Muscle of leg (tissue), 11 donors: ENCODE measurements around the gene MATK. TPM values are rescaled to one million over a fixed set of nuclear protein-coding genes. Genes with fewer than 3 reads are reported as not detected.

ENCODE experiments used
- DNase-seq: peaks from one replicate; pipeline ENCODE4 v3.0.0; 2013
- H3K27ac ChIP-seq: one replicate; pipeline ENCODE4 v1.5.1; 2013; ENCODE audit warnings: mild to moderate bottlenecking, low read length, control low read depth
- H3K27me3 ChIP-seq: one replicate; pipeline ENCODE4 v1.6.1; 2013; ENCODE audit warnings: low read length; ENCODE audit not compliant: control insufficient read depth, insufficient read depth
- H3K36me3 ChIP-seq: one replicate; pipeline ENCODE4 v1.6.1; 2013; ENCODE audit warnings: low read length; ENCODE audit not compliant: control insufficient read depth, insufficient read depth
- H3K4me1 ChIP-seq: one replicate; pipeline ENCODE4 v1.6.1; 2013; ENCODE audit warnings: low read length; ENCODE audit not compliant: control insufficient read depth, insufficient read depth
- H3K4me3 ChIP-seq: one replicate; pipeline ENCODE4 v1.5.1; 2013; ENCODE audit warnings: low read length, control low read depth
- H3K9me3 ChIP-seq: replicated peaks from 2 replicates; pipeline ENCODE4 v1.6.1; 2013; ENCODE audit warnings: low read depth, low read length; ENCODE audit not compliant: control insufficient read depth
- WGBS: methylation state at CpG from one replicate; pipeline ENCODE4 v1.1.5; 2013; ENCODE audit warnings: missing lambda C conversion rate; ENCODE audit not compliant: insufficient coverage; 5-methylcytosine and 5-hydroxymethylcytosine counted together
- polyA plus RNA-seq, 8 donors: library from polyadenylated mRNA; unstranded; fragments of 120-200 nt; gene quantifications; one replicate each; pipeline versions ENCODE4 v1.2.1 to v1.2.3, GENCODE V29; 2013; ENCODE audit warnings: inconsistent platforms in 1 of 8, low replicate concordance in 1 of 8; ENCODE audit not compliant: insufficient read length in 8 of 8, insufficient read depth in 1 of 8
- total RNA-seq: library from RNA; stranded (reverse); fragments of 120-200 nt; gene quantifications from one replicate; pipeline ENCODE4 v1.2.4, GENCODE V29; 2013

The MATK gene
- total and polyA plus RNA-seq, 9 donors, result 0.62 to 1.9 (median 1.1) TPM

- no peak for DNase-seq
- WGBS, result 87% methylated on average over 18 of the region's 21 CpGs
- no peak overlapping the region for H3K4me3 ChIP-seq
- H3K36me3 ChIP-seq, result no peaks in the 10 kb centered on the region
- H3K27ac ChIP-seq, result no peak overlapping the region
- peaks cover 4% of the 10 kb centered on the region for H3K27me3 ChIP-seq
- no peaks in the 10 kb centered on the region for H3K9me3 ChIP-seq
- H3K4me1 ChIP-seq, result no peaks in the 10 kb centered on the region
Measured at GRCh38 chr19:3736106-3736724, 50.0 kb downstream of the MATK start.

- H3K36me3 ChIP-seq, result no peaks in the 10 kb centered on the region
- H3K4me3 ChIP-seq, result no peak overlapping the region
- no peak overlapping the region for H3K27ac ChIP-seq
- H3K4me1 ChIP-seq, result no peaks in the 10 kb centered on the region
- no peak for DNase-seq
- H3K9me3 ChIP-seq, result peaks cover 3% of the 10 kb centered on the region
- no CpG with 5 or more reads among the region's 14 CpGs for WGBS
- H3K27me3 ChIP-seq, result peaks cover 4% of the 10 kb centered on the region
Measured at GRCh38 chr19:3734310-3734600, 51.9 kb downstream of the MATK start.

GRCh38 chr19:3733549-3734309 lies 52.5 kb downstream of the MATK start:
- WGBS, result 75% methylated on average over 13 of the region's 20 CpGs
- Histone ChIP-seq H3K4me3 (no peak overlapping the region), H3K27ac (no peak overlapping the region), H3K9me3 (peaks cover 4% of the 10 kb centered on the region), H3K4me1 (no peaks in the 10 kb centered on the region), H3K27me3 (peaks cover 4% of the 10 kb centered on the region), H3K36me3 (no peaks in the 10 kb centered on the region)
- no peak for DNase-seq

GRCh38 chr19:3732108-3732507 lies 54.1 kb downstream of the MATK start:
- DNase-seq, result no peak
- Histone ChIP-seq H3K27ac (no peak overlapping the region), H3K4me3 (no peak overlapping the region), H3K36me3 (no peaks in the 10 kb centered on the region), H3K4me1 (no peaks in the 10 kb centered on the region), H3K9me3 (peaks cover 4% of the 10 kb centered on the region), H3K27me3 (peaks cover 4% of the 10 kb centered on the region)
- 63% methylated on average over 1 of the region's 1 CpG for WGBS

- H3K4me1 ChIP-seq, result no peaks in the 10 kb centered on the region
- peaks cover 10% of the 10 kb centered on the region for H3K27me3 ChIP-seq
- WGBS, result 91% methylated on average over 26 of the region's 32 CpGs
- H3K27ac ChIP-seq, result no peak overlapping the region
- DNase-seq, result no peak
- no peaks in the 10 kb centered on the region for H3K36me3 ChIP-seq
- H3K9me3 ChIP-seq, result peaks cover 4% of the 10 kb centered on the region
- H3K4me3 ChIP-seq, result no peak overlapping the region
Measured at GRCh38 chr19:3730457-3730958, 55.7 kb downstream of the MATK start.

Other genes starting within 250 kb of the MATK start
- gene TEKTIP1, start 247.2 kb downstream of the MATK start, total RNA-seq, result 0.49 TPM
- 1 to 10 TPM; 2.6 to 5.2 (median 4.1) TPM for gene TEKTIP1, start 247.2 kb downstream of the MATK start, polyA plus RNA-seq
- 15.3 TPM for gene MFSD12, start 228.8 kb downstream of the MATK start, total RNA-seq
- gene MFSD12, start 228.8 kb downstream of the MATK start, polyA plus RNA-seq, result 10 to 100 TPM; 22.3 to 39.7 (median 28.3) TPM
- gene HMG20B, start 213.4 kb downstream of the MATK start, total RNA-seq, result 39.9 TPM
- gene HMG20B, start 213.4 kb downstream of the MATK start, polyA plus RNA-seq, result 10 to 100 TPM; 34.2 to 47.7 (median 40.8) TPM
- gene GIPC3, start 200.9 kb downstream of the MATK start, total RNA-seq, result 0.22 TPM
- gene GIPC3, start 200.9 kb downstream of the MATK start, polyA plus RNA-seq, result 1 to 10 TPM in 7 of 8 donors, under 1 TPM in 1; 0.78 to 1.7 (median 1.3) TPM
- 0.53 TPM for gene TBXA2R, start 179.5 kb downstream of the MATK start, total RNA-seq
- gene TBXA2R, start 179.5 kb downstream of the MATK start, polyA plus RNA-seq, result 1 to 10 TPM; 1.6 to 2.8 (median 2.3) TPM
- gene CACTIN, start 159.6 kb downstream of the MATK start, total RNA-seq, result 20.1 TPM
- 10 to 100 TPM; 20.2 to 24.1 (median 22.7) TPM for gene CACTIN, start 159.6 kb downstream of the MATK start, polyA plus RNA-seq
- 8.4 TPM for gene PIP5K1C, start 85.9 kb downstream of the MATK start, total RNA-seq
- 10 to 100 TPM; 16.2 to 30.0 (median 24.0) TPM for gene PIP5K1C, start 85.9 kb downstream of the MATK start, polyA plus RNA-seq
- 0.04 TPM for gene TJP3, start 78.0 kb downstream of the MATK start, total RNA-seq
- gene TJP3, start 78.0 kb downstream of the MATK start, polyA plus RNA-seq, result 1 to 10 TPM in 2 of 8 donors, under 1 TPM in 4, not detected in 2; 0.07 to 3.4 (median 0.66) TPM
- 14.6 TPM for gene APBA3, start 24.7 kb downstream of the MATK start, total RNA-seq
- gene APBA3, start 24.7 kb downstream of the MATK start, polyA plus RNA-seq, result 10 to 100 TPM in 7 of 8 donors, 1 to 10 TPM in 1; 9.5 to 16.9 (median 13.4) TPM
- 61.4 TPM for gene MRPL54, start 23.7 kb downstream of the MATK start, total RNA-seq
- 10 to 100 TPM; 22.6 to 33.2 (median 29.6) TPM for gene MRPL54, start 23.7 kb downstream of the MATK start, polyA plus RNA-seq
- 0.04 TPM for gene RAX2, start 14.2 kb downstream of the MATK start, total RNA-seq
- not detected for gene RAX2, start 14.2 kb downstream of the MATK start, polyA plus RNA-seq
- gene ZFR2, start 82.7 kb upstream of the MATK start, total RNA-seq, result under 0.01 TPM
- gene ZFR2, start 82.7 kb upstream of the MATK start, polyA plus RNA-seq, result under 1 TPM in 6 of 8 donors, not detected in 2; 0.03 to 0.23 (median 0.13) TPM
- gene ATCAY, start 94.3 kb upstream of the MATK start, total RNA-seq, result 0.04 TPM
- under 1 TPM; 0.06 to 0.78 (median 0.24) TPM for gene ATCAY, start 94.3 kb upstream of the MATK start, polyA plus RNA-seq
- 168 TPM for gene NMRK2, start 146.7 kb upstream of the MATK start, total RNA-seq
- gene NMRK2, start 146.7 kb upstream of the MATK start, polyA plus RNA-seq, result 100 to 1,000 TPM; 146 to 369 (median 300) TPM
- 51.2 TPM for gene DAPK3, start 184.7 kb upstream of the MATK start, total RNA-seq
- 10 to 100 TPM; 69.6 to 88.5 (median 80.0) TPM for gene DAPK3, start 184.7 kb upstream of the MATK start, polyA plus RNA-seq
- gene EEF2, start 199.1 kb upstream of the MATK start, total RNA-seq, result 3,013 TPM
- 1,000 to 10,000 TPM; 2,533 to 3,060 (median 2,684) TPM for gene EEF2, start 199.1 kb upstream of the MATK start, polyA plus RNA-seq
- 18.1 TPM for gene PIAS4, start 221.4 kb upstream of the MATK start, total RNA-seq
- 10 to 100 TPM; 14.7 to 26.2 (median 23.8) TPM for gene PIAS4, start 221.4 kb upstream of the MATK start, polyA plus RNA-seq